Right atrium auricular region (tissue), 2 donors: Measurements from ENCODE around the gene TSHZ3. TPM values are rescaled to one million over a fixed set of nuclear protein-coding genes. Genes with fewer than 3 reads are reported as not detected.

Source experiments
- DNase-seq: peaks from one replicate; pipeline ENCODE4 v3.0.0-alpha.2; 2019; ENCODE audit warnings: low spot score
- H3K27ac ChIP-seq, 2 donors: fragments of 200-600 bp; sonication (generic); 1 replicate in 1 of 2; 2 replicates in 1 of 2; pipeline ENCODE4 v1.5.1; 2016 to 2019
- H3K27me3 ChIP-seq, 2 donors: fragments of 200-600 bp; sonication (generic); one replicate each; pipeline versions ENCODE4 v1.5.1 to v1.6.0; 2017 to 2019
- H3K36me3 ChIP-seq: fragments of 200-600 bp; sonication (generic); one replicate; pipeline ENCODE4 v1.5.1; 2016
- H3K4me1 ChIP-seq, 2 donors: fragments of 200-600 bp; sonication (generic); one replicate each; pipeline versions ENCODE4 v1.5.1 to v1.6.0; 2017 to 2019
- H3K4me3 ChIP-seq, 2 donors: fragments of 200-600 bp; sonication (generic); 1 replicate in 1 of 2; 2 replicates in 1 of 2; pipeline ENCODE4 v1.5.1; 2017 to 2019; ENCODE audit warnings: mild to moderate bottlenecking in 1 of 2, moderate library complexity in 1 of 2
- H3K9me3 ChIP-seq, 2 donors: fragments of 200-600 bp; sonication (generic); one replicate each; pipeline ENCODE4 v1.5.1; 2019
- CTCF ChIP-seq, 2 donors: fragments of 200-600 bp; sonication (generic); IDR thresholded peaks; one replicate each; pipeline ENCODE4 v1.5.1; 2019; ENCODE audit warnings: antibody characterized with exemption in 2 of 2
- total RNA-seq, 2 donors: library from RNA; depleted of rRNA; stranded (reverse); fragments of >200 nt; gene quantifications; one replicate each; pipeline ENCODE4 v1.1.0, GENCODE V29; 2016

TSHZ3 gene
- total RNA-seq, 2 donors from 2014 or later: 3.9 to 5.6 TPM

- H3K4me1 ChIP-seq: no peaks in the 10 kb centered on the region
- H3K27ac ChIP-seq: no peak overlapping the region
- no peaks in the 10 kb centered on the region for H3K27me3 ChIP-seq
- H3K4me3 ChIP-seq: no peak overlapping the region
- H3K36me3 ChIP-seq: no peaks in the 10 kb centered on the region
- TF ChIP-seq CTCF (IDR thresholded peaks at IDR 0.05): no peak
- no peak for DNase-seq
- no peaks in the 10 kb centered on the region for H3K9me3 ChIP-seq
Measured at GRCh38 chr19:31294189-31294588, 55.0 kb downstream of the TSHZ3 start.

GRCh38 chr19:31292639-31293185 lies 56.5 kb downstream of the TSHZ3 start:
- Histone ChIP-seq H3K36me3 (no peaks in the 10 kb centered on the region), H3K27me3 (no peaks in the 10 kb centered on the region), H3K9me3 (no peaks in the 10 kb centered on the region), H3K4me3 (no peak overlapping the region), H3K4me1 (no peaks in the 10 kb centered on the region), H3K27ac (no peak overlapping the region)
- TF ChIP-seq CTCF (IDR thresholded peaks at IDR 0.05): no peak
- no peak for DNase-seq

- Histone ChIP-seq H3K9me3 (no peaks in the 10 kb centered on the region), H3K36me3 (no peaks in the 10 kb centered on the region), H3K4me1 (peaks cover 0 to 6% of the 10 kb centered on the region in 2 donors), H3K4me3 (no peak overlapping the region), H3K27ac (no peak overlapping the region), H3K27me3 (no peaks in the 10 kb centered on the region)
- no peak for TF ChIP-seq CTCF (IDR thresholded peaks at IDR 0.05)
- no peak for DNase-seq
Measured at GRCh38 chr19:31290931-31291590, 58.2 kb downstream of the TSHZ3 start.

- H3K4me3 ChIP-seq: no peak overlapping the region
- no peak overlapping the region for H3K27ac ChIP-seq
- no peak for TF ChIP-seq CTCF (IDR thresholded peaks at IDR 0.05)
- peaks cover 0 to 9% of the 10 kb centered on the region in 2 donors for H3K4me1 ChIP-seq
- H3K36me3 ChIP-seq: no peaks in the 10 kb centered on the region
- H3K9me3 ChIP-seq: no peaks in the 10 kb centered on the region
- no peak for DNase-seq
- H3K27me3 ChIP-seq: no peaks in the 10 kb centered on the region
Measured at GRCh38 chr19:31289976-31290375, 59.3 kb downstream of the TSHZ3 start.

GRCh38 chr19:31289381-31289880 lies 59.8 kb downstream of the TSHZ3 start:
- Histone ChIP-seq H3K4me1 (peaks cover 0 to 9% of the 10 kb centered on the region in 2 donors), H3K4me3 (no peak overlapping the region), H3K36me3 (no peaks in the 10 kb centered on the region), H3K27ac (no peak overlapping the region), H3K9me3 (no peaks in the 10 kb centered on the region), H3K27me3 (no peaks in the 10 kb centered on the region)
- TF ChIP-seq CTCF (IDR thresholded peaks at IDR 0.05): no peak
- DNase-seq: no peak
